ENCODE data around the gene SUPT5H. TPM values are rescaled to one million over a fixed set of nuclear protein-coding genes. Genes with fewer than 3 reads are reported as not detected.
A peak's percentile ranks its signal among the peaks of the same experiment; 100 is the strongest.

The SUPT5H gene
- total and polyA plus RNA-seq, 8 donors, result 61.7 to 127 (median 109) TPM

DNA sequence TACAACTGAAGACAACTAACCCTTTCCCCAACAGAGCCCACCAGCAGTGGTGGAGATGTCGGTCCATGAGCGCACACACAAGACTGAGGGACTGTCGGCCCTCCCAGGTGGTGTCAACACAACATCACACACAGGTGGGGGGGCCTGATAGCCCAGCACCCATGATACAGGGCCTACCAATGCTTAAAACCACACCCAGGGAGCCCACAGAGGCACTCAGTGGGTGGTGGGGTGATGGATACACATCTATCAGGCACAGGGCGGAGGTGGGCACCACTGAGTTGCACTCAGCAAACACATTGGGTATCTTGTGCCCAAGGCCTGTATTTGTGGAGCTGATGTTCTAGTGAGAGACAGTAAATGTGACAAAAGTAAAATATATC is 45.7 kb upstream of the SUPT5H start:
- Histone ChIP-seq H3K27me3 (no peaks in the 10 kb centered on the region), H3K27ac (peak overlapping the region; percentile 9 to 100 (median 98)), H3K4me1 (peaks cover 44 to 69% (median 60%) of the 10 kb centered on the region in 4 donors), H3K4me3 (no peak overlapping the region), H3K9me3 (no peaks in the 10 kb centered on the region), H3K36me3 (peaks cover 5 to 26% (median 24%) of the 10 kb centered on the region in 4 donors)
- TF ChIP-seq POLR2A (IDR thresholded peaks at IDR 0.05) (no peak), EP300 (IDR thresholded peaks at IDR 0.05) (no peak), POLR2AphosphoS5 (IDR thresholded peaks at IDR 0.05) (no peak)
- TF ChIP-seq, protein P1, sequence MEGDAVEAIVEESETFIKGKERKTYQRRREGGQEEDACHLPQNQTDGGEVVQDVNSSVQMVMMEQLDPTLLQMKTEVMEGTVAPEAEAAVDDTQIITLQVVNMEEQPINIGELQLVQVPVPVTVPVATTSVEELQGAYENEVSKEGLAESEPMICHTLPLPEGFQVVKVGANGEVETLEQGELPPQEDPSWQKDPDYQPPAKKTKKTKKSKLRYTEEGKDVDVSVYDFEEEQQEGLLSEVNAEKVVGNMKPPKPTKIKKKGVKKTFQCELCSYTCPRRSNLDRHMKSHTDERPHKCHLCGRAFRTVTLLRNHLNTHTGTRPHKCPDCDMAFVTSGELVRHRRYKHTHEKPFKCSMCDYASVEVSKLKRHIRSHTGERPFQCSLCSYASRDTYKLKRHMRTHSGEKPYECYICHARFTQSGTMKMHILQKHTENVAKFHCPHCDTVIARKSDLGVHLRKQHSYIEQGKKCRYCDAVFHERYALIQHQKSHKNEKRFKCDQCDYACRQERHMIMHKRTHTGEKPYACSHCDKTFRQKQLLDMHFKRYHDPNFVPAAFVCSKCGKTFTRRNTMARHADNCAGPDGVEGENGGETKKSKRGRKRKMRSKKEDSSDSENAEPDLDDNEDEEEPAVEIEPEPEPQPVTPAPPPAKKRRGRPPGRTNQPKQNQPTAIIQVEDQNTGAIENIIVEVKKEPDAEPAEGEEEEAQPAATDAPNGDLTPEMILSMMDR (IDR thresholded peaks at IDR 0.05), result no peak
- 94 to 98% (median 96%) methylated on average over 4 of the region's 4 CpGs for WGBS, 5 donors
- intact Hi-C loops (cut with DNase I; ENCODE audit: low total_unique reads), result no loop called here
- DNase-seq, result no peak

DNA sequence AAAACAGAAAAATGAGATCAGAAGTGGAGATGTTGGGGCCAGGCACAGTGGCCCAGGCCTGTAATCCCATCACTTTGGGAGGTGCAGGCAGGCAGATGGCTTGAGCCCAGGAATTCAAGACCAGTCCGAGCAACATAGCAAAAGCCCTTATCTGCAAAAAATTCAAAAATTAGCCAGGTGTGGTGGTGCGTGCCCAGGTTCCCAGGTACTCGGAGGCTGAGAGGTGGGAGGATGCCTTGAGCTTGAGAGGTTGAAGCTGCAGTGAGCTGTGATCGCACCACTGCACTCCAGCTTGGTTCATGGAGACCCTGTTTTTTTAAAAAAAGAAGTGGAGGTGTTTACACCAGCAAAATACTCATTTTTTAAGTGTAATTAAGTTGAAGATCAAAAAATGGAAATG is 45.3 kb upstream of the SUPT5H start:
- 55 to 80% (median 67%) methylated on average over 4 of the region's 4 CpGs for WGBS, 5 donors
- peaks cover 4 to 22% (median 19%) of the 10 kb centered on the region in 4 donors for H3K36me3 ChIP-seq
- H3K9me3 ChIP-seq, result no peaks in the 10 kb centered on the region
- intact Hi-C loops (cut with DNase I; ENCODE audit: low total_unique reads), result no loop called here
- no peak overlapping the region for H3K4me3 ChIP-seq
- H3K27me3 ChIP-seq, result no peaks in the 10 kb centered on the region
- DNase-seq, result no peak
- TF ChIP-seq, protein P1 (IDR thresholded peaks at IDR 0.05), result no peak
- TF ChIP-seq POLR2AphosphoS5 (IDR thresholded peaks at IDR 0.05), result no peak
- TF ChIP-seq POLR2A (IDR thresholded peaks at IDR 0.05), result no peak
- TF ChIP-seq EP300 (IDR thresholded peaks at IDR 0.05), result no peak
- H3K4me1 ChIP-seq, result peaks cover 48 to 73% (median 64%) of the 10 kb centered on the region in 4 donors
- H3K27ac ChIP-seq, result peak overlapping the region; percentile 9 to 100 (median 98)

DNA sequence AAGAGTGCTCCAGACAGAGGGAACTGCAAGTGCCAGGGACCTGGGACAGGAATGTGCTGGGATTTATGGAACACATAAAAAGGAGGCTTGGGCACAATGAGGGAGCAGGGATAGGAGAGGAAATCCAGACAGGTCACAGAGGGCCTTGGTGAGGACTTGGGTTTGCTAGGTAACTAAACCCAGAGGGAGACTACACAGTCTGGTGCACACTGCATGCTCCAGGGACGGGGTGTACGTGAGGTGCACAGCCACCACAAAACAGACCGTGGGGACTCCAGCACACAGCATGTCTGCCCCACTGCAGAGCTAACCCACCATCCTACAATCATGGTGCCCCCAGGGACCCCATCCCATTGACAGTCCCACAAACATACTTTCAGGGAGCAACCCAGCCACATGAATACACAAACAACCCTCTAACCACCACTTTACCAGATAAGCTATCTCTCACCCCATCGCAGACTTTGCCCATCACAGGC is 44.3 kb upstream of the SUPT5H start:
- intact Hi-C loops (cut with DNase I; ENCODE audit: low total_unique reads), result no loop called here
- no peak for DNase-seq

DNA sequence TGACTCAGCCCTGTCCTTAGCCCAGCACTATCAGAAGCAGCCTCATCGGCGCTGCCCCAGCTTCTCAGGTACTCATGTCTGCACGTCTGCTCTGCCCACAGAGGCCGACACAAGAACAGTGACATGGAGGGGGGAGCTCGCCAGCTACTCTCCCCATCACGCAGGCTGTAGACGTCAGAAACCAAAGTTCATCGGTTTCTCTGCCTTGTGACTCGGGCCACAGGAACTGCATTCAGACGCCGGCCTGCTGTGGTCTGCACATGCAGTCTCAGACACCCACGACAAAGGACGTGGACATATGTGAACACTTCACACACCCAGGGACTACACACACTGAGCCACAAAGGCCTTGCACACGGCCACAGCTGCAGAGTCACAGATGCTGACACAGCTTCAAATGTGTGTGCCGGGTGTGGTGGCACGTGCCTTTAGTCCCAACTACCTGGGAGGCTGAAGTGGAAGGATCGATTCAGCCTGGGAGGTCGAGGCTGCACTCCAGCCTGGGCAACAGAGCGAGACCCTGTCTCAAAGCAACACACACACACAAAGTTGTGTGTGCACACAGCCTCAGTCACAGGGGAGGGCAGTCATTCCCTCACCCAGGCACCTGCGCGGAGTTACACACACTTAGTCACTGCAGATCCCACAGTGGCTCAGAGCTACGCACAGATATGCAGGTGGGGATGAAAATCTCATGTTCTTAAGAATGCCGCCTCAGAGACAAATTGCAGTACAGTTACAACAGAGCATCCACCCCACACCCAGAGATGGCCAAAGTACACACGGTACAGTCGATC is 43.6 kb upstream of the SUPT5H start:
- Histone ChIP-seq H3K27ac (peak overlapping the region; percentile 98 to 100 (median 99)), H3K9me3 (no peaks in the 10 kb centered on the region), H3K4me3 (peak overlapping the region in 2 of 4 donors; percentile 50 to 52), H3K36me3 (peaks cover 0 to 7% (median 4%) of the 10 kb centered on the region in 4 donors), H3K4me1 (peaks cover 59 to 85% (median 75%) of the 10 kb centered on the region in 4 donors), H3K27me3 (no peaks in the 10 kb centered on the region)
- intact Hi-C loops (cut with DNase I; ENCODE audit: low total_unique reads), result no loop called here
- DNase-seq, result peak; percentile 79 to 87
- 27 to 31% (median 31%) methylated on average over 20 to 25 of the region's 25 CpGs for whole genome bisulfite sequencing, 5 donors
- TF ChIP-seq, protein P1 (IDR thresholded peaks at IDR 0.05), result no peak
- TF ChIP-seq POLR2AphosphoS5 (IDR thresholded peaks at IDR 0.05) (peak; percentile 41 to 81 (median 78)), POLR2A (IDR thresholded peaks at IDR 0.05) (peak in 2 of 4 donors; percentile 13 to 41)

More for the DNA sequence above, 44.3 kb upstream of the SUPT5H start:
- Histone ChIP-seq H3K36me3 (peaks cover 0 to 12% (median 9%) of the 10 kb centered on the region in 4 donors), H3K9me3 (no peaks in the 10 kb centered on the region), H3K27ac (peak overlapping the region; percentile 98 to 100 (median 99)), H3K4me3 (no peak overlapping the region), H3K4me1 (peaks cover 58 to 84% (median 74%) of the 10 kb centered on the region in 4 donors), H3K27me3 (no peaks in the 10 kb centered on the region)
- WGBS, 5 donors, result 25 to 62% (median 40%) methylated on average over 4 of the region's 4 CpGs
- TF ChIP-seq POLR2A (IDR thresholded peaks at IDR 0.05) (no peak), EP300 (IDR thresholded peaks at IDR 0.05) (no peak), POLR2AphosphoS5 (IDR thresholded peaks at IDR 0.05) (no peak)
